GM12878 (cell line): Measurements from ENCODE around the gene ENOX1. TPM values are rescaled to one million over a fixed set of nuclear protein-coding genes. Genes with fewer than 3 reads are reported as not detected.

ENCODE experiments used
- ATAC-seq: fragments of 200-7000 bp; cut with Tn5 transposase; 3 replicates; pipeline ENCODE4 v1.9.1; 2020; ENCODE audit warnings: mild to moderate bottlenecking, moderate library complexity
- BruUV-seq: library from RNA; stranded (reverse); fragments of 400-500 nt; replicated peaks from 2 replicates; lab custom pipeline; 2021; lab: Mats Ljungman, UMichigan
- CTCF ChIA-PET: fragments of 300-600 bp; sonication (Branson Sonifier 250); formaldehyde crosslinking; extraction: SDS; loops from one replicate; lab custom pipeline; 2021; ENCODE audit warnings: inconsistent platforms; lab: Yijun Ruan, JAX
- POLR2A ChIA-PET: fragments of 350-600 bp; formaldehyde crosslinking; extraction: SDS; loops from one replicate; lab custom pipeline; 2021; ENCODE audit warnings: inconsistent platforms; lab: Charles Lee
- RAD21 ChIA-PET: fragments of 300-600 bp; sonication (Branson Sonifier 250); formaldehyde crosslinking; loops from one replicate; lab custom pipeline; 2023; ENCODE audit warnings: antibody characterized with exemption; ENCODE audit not compliant: unreplicated experiment; lab: Charles Lee
- SMC1A ChIA-PET: fragments of 300-600 bp; sonication (Branson Sonifier 250); formaldehyde crosslinking; loops from one replicate; lab custom pipeline; 2023; ENCODE audit not compliant: unreplicated experiment, uncharacterized antibody; lab: Charles Lee
- DNase-seq: peaks from one replicate; pipeline ENCODE4 v3.0.0-alpha.2; 2011; ENCODE audit warnings: low read depth, low spot score
- FAIRE-seq: peaks from 3 replicates; lab custom pipeline; 2011; peaks lifted over from hg19 to GRCh38; lab: Jason Lieb, UNC
- H2AFZ ChIP-seq: 2 replicates; pipeline ENCODE4 v1.6.0; 2011; ENCODE audit warnings: low read depth, low read length, control low read depth; ENCODE audit not compliant: control insufficient read depth
- H3K27ac ChIP-seq: 2 replicates; pipeline ENCODE4 v1.5.1; 2011; ENCODE audit warnings: control low read depth; ENCODE audit not compliant: control insufficient read depth, insufficient read depth
- H3K27me3 ChIP-seq, 2 experiments: replicated peaks in 1 of 2; 2 replicates each; pipeline versions ENCODE4 v1.6.0 to v1.6.1; 2011; ENCODE audit warnings: low read length in 1 of 2; ENCODE audit not compliant: control insufficient read depth in 2 of 2, insufficient read depth in 2 of 2
- H3K36me3 ChIP-seq, 2 experiments: 2 replicates each; pipeline ENCODE4 v1.5.1; 2011; ENCODE audit warnings: low read length in 1 of 2; ENCODE audit not compliant: control insufficient read depth in 2 of 2, insufficient read depth in 2 of 2
- H3K4me1 ChIP-seq: 2 replicates; pipeline ENCODE4 v1.6.1; 2011; ENCODE audit warnings: mild to moderate bottlenecking, low read length, moderate library complexity, mixed read lengths; ENCODE audit not compliant: control insufficient read depth, insufficient read depth
- H3K4me2 ChIP-seq: 2 replicates; pipeline ENCODE4 v1.6.0; 2011; ENCODE audit warnings: control low read depth; ENCODE audit not compliant: control insufficient read depth, insufficient read depth
- H3K4me3 ChIP-seq: fragments of 200-600 bp; sonication (generic); 2 replicates; pipeline ENCODE4 v1.5.1; 2016
- H3K79me2 ChIP-seq: 2 replicates; pipeline ENCODE4 v1.6.0; 2011; ENCODE audit warnings: low read length; ENCODE audit not compliant: control insufficient read depth, insufficient read depth
- H3K9ac ChIP-seq: 2 replicates; pipeline ENCODE4 v1.8.0; 2011; ENCODE audit warnings: low read length, control low read depth, mixed read lengths; ENCODE audit not compliant: control insufficient read depth, insufficient read depth
- H3K9me3 ChIP-seq: replicated peaks from 3 replicates; pipeline ENCODE4 v1.5.1; 2011; ENCODE audit warnings: mild to moderate bottlenecking, low read length; ENCODE audit not compliant: control insufficient read depth, insufficient read depth
- H4K20me1 ChIP-seq: 2 replicates; pipeline ENCODE4 v1.6.0; 2011; ENCODE audit not compliant: control insufficient read depth, insufficient read depth
- CEBPZ ChIP-seq: fragments of 150-350 bp; IDR thresholded peaks from 2 replicates; pipeline ENCODE4 v1.6.1; 2016; ENCODE audit warnings: low read depth, low read length
- ELK1 ChIP-seq: IDR thresholded peaks from 2 replicates; pipeline ENCODE4 v1.6.1; 2012; ENCODE audit warnings: low read depth, low read length, improper control_type of control experiment
- EZH2 ChIP-seq: IDR thresholded peaks from 2 replicates; pipeline ENCODE4 v1.6.1; 2012; ENCODE audit warnings: low read depth, mild to moderate bottlenecking, control low read depth, inconsistent platforms, low read length, borderline replicate concordance; ENCODE audit not compliant: control insufficient read depth
- FOS ChIP-seq: IDR thresholded peaks from 3 replicates; pipeline ENCODE4 v1.6.1; 2011; ENCODE audit warnings: borderline replicate concordance; ENCODE audit not compliant: insufficient read length; ENCODE audit errors: extremely low read depth
- GABPA ChIP-seq: IDR thresholded peaks from 2 replicates; pipeline ENCODE4 v1.6.1; 2014; ENCODE audit warnings: antibody characterized with exemption, low read depth, mild to moderate bottlenecking, inconsistent platforms
- HDGF ChIP-seq: fragments of 450-650 bp; IDR thresholded peaks from 2 replicates; pipeline ENCODE4 v1.6.1; 2016; ENCODE audit warnings: antibody characterized with exemption
- IRF3 ChIP-seq: fragments of 450-650 bp; IDR thresholded peaks from 2 replicates; pipeline ENCODE4 v1.6.1; 2014; ENCODE audit warnings: mild to moderate bottlenecking
- LARP7 ChIP-seq: fragments of 450-650 bp; IDR thresholded peaks from 2 replicates; pipeline ENCODE4 v1.6.1; 2017; ENCODE audit warnings: mild to moderate bottlenecking
- POLR2AphosphoS5 ChIP-seq: IDR thresholded peaks from 2 replicates; pipeline ENCODE4 v1.6.1; 2011; ENCODE audit warnings: mild to moderate bottlenecking, low read length, inconsistent platforms
- RFX5 ChIP-seq: IDR thresholded peaks from 2 replicates; pipeline ENCODE4 v1.6.1; 2011; ENCODE audit warnings: low read depth, low read length, improper control_type of control experiment
- SMAD5 ChIP-seq: IDR thresholded peaks from 2 replicates; pipeline ENCODE4 v1.6.1; 2016; ENCODE audit warnings: antibody characterized with exemption, low read depth
- SMC3 ChIP-seq: IDR thresholded peaks from 2 replicates; pipeline ENCODE4 v1.6.1; 2011; ENCODE audit warnings: low read length, improper control_type of control experiment, borderline replicate concordance
- ZNF622 ChIP-seq: fragments of 450-650 bp; IDR thresholded peaks from 2 replicates; pipeline ENCODE4 v1.6.1; 2017; ENCODE audit warnings: mild to moderate bottlenecking, inconsistent platforms
- whole genome bisulfite sequencing: methylation state at CpG from one replicate; pipeline ENCODE4 v1.1.6; 2016; ENCODE audit warnings: low lambda C conversion rate; ENCODE audit not compliant: insufficient replicate concordance, insufficient coverage; ENCODE audit errors: missing lambda C conversion rate; 5-methylcytosine and 5-hydroxymethylcytosine counted together
- in situ Hi-C: fragments of 300-500 bp; cut with MboI; formaldehyde crosslinking; loops from 9 replicates; pipeline ENCODE4 v1.14.3; 2018; ENCODE audit warnings: mixed read lengths
- intact Hi-C: fragments of 100-400 bp; cut with micrococcal nuclease; formaldehyde crosslinking; loops from one replicate; pipeline ENCODE4 v1.14.2; 2022; ENCODE audit not compliant: unreplicated experiment
- polyA plus RNA-seq, 11 experiments: library from polyadenylated mRNA; depleted of rRNA in 4 of 11; unstranded in 6 of 11; stranded (reverse) in 5 of 11; fragments of >200 nt; fragmentation: Nextera tagmentation in 4 of 11; fragmentation: Illumina TruSeq in 1 of 11; extraction: Ambion mirVana in 4 of 11; extraction: Trizol in 1 of 11; gene quantifications; 1 replicate in 1 of 11; 2 replicates in 10 of 11; pipeline versions ENCODE4 v1.2.1 to v1.2.3, GENCODE V29; 2011 to 2016; ENCODE audit warnings: inconsistent platforms in 2 of 11, missing spikeins in 2 of 11, low read depth in 1 of 11
- total RNA-seq, 4 experiments: library from RNA; depleted of rRNA in 3 of 4; stranded (reverse); fragments of >200 nt in 3 of 4; fragmentation: Illumina TruSeq in 1 of 4; extraction: Trizol in 1 of 4; gene quantifications; 2 replicates each; pipeline versions ENCODE4 v1.2.1 to v1.2.3, GENCODE V29; 2013 to 2021

The ENOX1 gene
- total and polyA plus RNA-seq, 10 of the 15 experiments (the other 5 are each of a cell fraction or from before 2014, with no cell fraction given), result 0.11 to 0.26 (median 0.15) TPM

GRCh38 chr13:43285933-43286597 is 500.7 kb downstream of the ENOX1 start:
- Histone ChIP-seq H3K27me3 (no peaks in the 10 kb centered on the region; a peak in 2 of 4 replicates), H3K4me2 (no peak overlapping the region), H3K4me3 (no peak overlapping the region), H2AFZ (no peak overlapping the region), H3K9me3 (no peaks in the 10 kb centered on the region), H3K9ac (no peak overlapping the region), H3K36me3 (no peaks in the 10 kb centered on the region), H3K79me2 (no peaks in the 10 kb centered on the region), H3K27ac (no peak overlapping the region), H3K4me1 (no peaks in the 10 kb centered on the region), H4K20me1 (no peaks in the 10 kb centered on the region)
- FAIRE-seq (no peak), DNase-seq (no peak), ATAC-seq (no peak)
- 42% methylated on average over 7 of the region's 7 CpGs for WGBS
- BruUV-seq, result no TSS peak
- intact Hi-C loops (no loop called here), in situ Hi-C loops (no loop called here)
- TF ChIP-seq SMC3 (no peak), HDGF (no peak), POLR2AphosphoS5 (no peak), RFX5 (no peak), FOS (no peak), ZNF622 (no peak), GABPA (no peak)
- SMC1A ChIA-PET, result no interaction called here
- POLR2A ChIA-PET, result no interaction called here
- CTCF ChIA-PET, result interaction anchor here (0.6 kb wide), 1 partner anchor 1773 kb away, joined by 3 read pairs; no protein-coding TSS in a partner anchor
- RAD21 ChIA-PET, result no interaction called here

GRCh38 chr13:43284162-43284561 is 502.6 kb downstream of the ENOX1 start:
- Histone ChIP-seq H3K4me3 (no peak overlapping the region), H2AFZ (no peak overlapping the region), H3K36me3 (no peaks in the 10 kb centered on the region), H3K4me1 (no peaks in the 10 kb centered on the region), H3K9me3 (no peaks in the 10 kb centered on the region), H3K79me2 (no peaks in the 10 kb centered on the region), H3K4me2 (no peak overlapping the region), H3K27me3 (no peaks in the 10 kb centered on the region; a peak in 2 of 4 replicates), H4K20me1 (no peaks in the 10 kb centered on the region), H3K27ac (no peak overlapping the region), H3K9ac (no peak overlapping the region)
- in situ Hi-C loops, result no loop called here
- intact Hi-C loops, result no loop called here
- POLR2A ChIA-PET, result interaction anchor here (0.6 kb wide), 1 partner anchor 406 kb away, joined by 3 read pairs; no protein-coding TSS in a partner anchor
- no peak for DNase-seq
- SMC1A ChIA-PET, result no interaction called here
- RAD21 ChIA-PET, result interaction anchor here (0.6 kb wide), 1 partner anchor 15 kb away, joined by 4 read pairs; no protein-coding TSS in a partner anchor
- CTCF ChIA-PET, result no interaction called here
- no peak for FAIRE-seq
- BruUV-seq, result no TSS peak
- 27% methylated on average over 3 of the region's 3 CpGs for WGBS
- no peak for ATAC-seq
- TF ChIP-seq CEBPZ (no peak), EZH2 (no peak), LARP7 (no peak), IRF3 (no peak), SMAD5 (no peak), ELK1 (no peak)
